ENCODE measurements around the gene VSTM2B. TPM values are rescaled to one million over a fixed set of nuclear protein-coding genes. Genes with fewer than 3 reads are reported as not detected.

VSTM2B gene
- total and polyA plus RNA-seq, 4 donors = not detected

DNA sequence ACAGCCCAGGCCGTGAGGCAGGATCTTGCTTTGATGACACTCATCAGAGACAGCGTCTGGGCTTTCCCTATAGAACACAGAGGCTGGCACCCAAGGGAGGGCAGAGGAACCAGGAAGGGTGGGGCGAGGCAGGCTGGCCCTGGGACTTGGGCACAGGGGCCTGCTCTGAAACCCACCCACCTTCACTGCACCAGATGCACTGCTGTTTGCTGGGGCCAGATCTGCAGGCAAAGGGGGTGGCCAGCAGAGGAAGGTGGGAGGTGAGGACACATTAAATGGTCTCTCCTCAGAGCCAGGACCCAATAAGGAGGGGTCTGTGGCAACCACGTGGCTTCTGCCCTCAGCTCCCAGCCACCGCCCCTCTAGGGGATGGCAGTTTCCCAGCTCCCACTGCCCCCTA, 6.6 kb upstream of the VSTM2B start:
- H3K27ac ChIP-seq (ENCODE audit: low read depth in 1 of 2, low read length in 2 of 2) = no peak overlapping the region
- TF ChIP-seq HNF4A (conservative IDR thresholded peaks at IDR 0.05) (no peak), YY1 (IDR thresholded peaks at IDR 0.05) (no peak), NR2F2 (IDR thresholded peaks at IDR 0.05) (no peak), RAD21 (IDR thresholded peaks at IDR 0.05) (no peak), CTCF (IDR thresholded peaks at IDR 0.05; ENCODE audit: low read depth, low read length, missing input control) (no peak), FOXA2 (IDR thresholded peaks at IDR 0.05) (no peak), TAF1 (conservative IDR thresholded peaks at IDR 0.05) (no peak), JUND (IDR thresholded peaks at IDR 0.05) (no peak), EGR1 (IDR thresholded peaks at IDR 0.05; ENCODE audit: low read depth in 2 of 2) (no peak), GABPA (IDR thresholded peaks at IDR 0.05 in 1 of 2, conservative IDR thresholded peaks at IDR 0.05 in 1 of 2) (no peak), SP1 (IDR thresholded peaks at IDR 0.05) (no peak), RXRA (IDR thresholded peaks at IDR 0.05) (no peak), HNF4G (IDR thresholded peaks at IDR 0.05) (no peak), FOXA1 (IDR thresholded peaks at IDR 0.05) (no peak)
- TF ChIP-seq, protein P1, sequence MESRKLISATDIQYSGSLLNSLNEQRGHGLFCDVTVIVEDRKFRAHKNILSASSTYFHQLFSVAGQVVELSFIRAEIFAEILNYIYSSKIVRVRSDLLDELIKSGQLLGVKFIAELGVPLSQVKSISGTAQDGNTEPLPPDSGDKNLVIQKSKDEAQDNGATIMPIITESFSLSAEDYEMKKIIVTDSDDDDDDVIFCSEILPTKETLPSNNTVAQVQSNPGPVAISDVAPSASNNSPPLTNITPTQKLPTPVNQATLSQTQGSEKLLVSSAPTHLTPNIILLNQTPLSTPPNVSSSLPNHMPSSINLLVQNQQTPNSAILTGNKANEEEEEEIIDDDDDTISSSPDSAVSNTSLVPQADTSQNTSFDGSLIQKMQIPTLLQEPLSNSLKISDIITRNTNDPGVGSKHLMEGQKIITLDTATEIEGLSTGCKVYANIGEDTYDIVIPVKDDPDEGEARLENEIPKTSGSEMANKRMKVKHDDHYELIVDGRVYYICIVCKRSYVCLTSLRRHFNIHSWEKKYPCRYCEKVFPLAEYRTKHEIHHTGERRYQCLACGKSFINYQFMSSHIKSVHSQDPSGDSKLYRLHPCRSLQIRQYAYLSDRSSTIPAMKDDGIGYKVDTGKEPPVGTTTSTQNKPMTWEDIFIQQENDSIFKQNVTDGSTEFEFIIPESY (IDR thresholded peaks at IDR 0.05) = no peak
- TF ChIP-seq, protein P2, sequence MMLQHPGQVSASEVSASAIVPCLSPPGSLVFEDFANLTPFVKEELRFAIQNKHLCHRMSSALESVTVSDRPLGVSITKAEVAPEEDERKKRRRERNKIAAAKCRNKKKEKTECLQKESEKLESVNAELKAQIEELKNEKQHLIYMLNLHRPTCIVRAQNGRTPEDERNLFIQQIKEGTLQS (IDR thresholded peaks at IDR 0.05) = no peak
- TF ChIP-seq, protein P3, sequence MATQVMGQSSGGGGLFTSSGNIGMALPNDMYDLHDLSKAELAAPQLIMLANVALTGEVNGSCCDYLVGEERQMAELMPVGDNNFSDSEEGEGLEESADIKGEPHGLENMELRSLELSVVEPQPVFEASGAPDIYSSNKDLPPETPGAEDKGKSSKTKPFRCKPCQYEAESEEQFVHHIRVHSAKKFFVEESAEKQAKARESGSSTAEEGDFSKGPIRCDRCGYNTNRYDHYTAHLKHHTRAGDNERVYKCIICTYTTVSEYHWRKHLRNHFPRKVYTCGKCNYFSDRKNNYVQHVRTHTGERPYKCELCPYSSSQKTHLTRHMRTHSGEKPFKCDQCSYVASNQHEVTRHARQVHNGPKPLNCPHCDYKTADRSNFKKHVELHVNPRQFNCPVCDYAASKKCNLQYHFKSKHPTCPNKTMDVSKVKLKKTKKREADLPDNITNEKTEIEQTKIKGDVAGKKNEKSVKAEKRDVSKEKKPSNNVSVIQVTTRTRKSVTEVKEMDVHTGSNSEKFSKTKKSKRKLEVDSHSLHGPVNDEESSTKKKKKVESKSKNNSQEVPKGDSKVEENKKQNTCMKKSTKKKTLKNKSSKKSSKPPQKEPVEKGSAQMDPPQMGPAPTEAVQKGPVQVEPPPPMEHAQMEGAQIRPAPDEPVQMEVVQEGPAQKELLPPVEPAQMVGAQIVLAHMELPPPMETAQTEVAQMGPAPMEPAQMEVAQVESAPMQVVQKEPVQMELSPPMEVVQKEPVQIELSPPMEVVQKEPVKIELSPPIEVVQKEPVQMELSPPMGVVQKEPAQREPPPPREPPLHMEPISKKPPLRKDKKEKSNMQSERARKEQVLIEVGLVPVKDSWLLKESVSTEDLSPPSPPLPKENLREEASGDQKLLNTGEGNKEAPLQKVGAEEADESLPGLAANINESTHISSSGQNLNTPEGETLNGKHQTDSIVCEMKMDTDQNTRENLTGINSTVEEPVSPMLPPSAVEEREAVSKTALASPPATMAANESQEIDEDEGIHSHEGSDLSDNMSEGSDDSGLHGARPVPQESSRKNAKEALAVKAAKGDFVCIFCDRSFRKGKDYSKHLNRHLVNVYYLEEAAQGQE (IDR thresholded peaks at IDR 0.05) = no peak
- no peaks in the 10 kb centered on the region for H3K36me3 ChIP-seq (ENCODE audit: control insufficient read depth in 4 of 4, insufficient read depth in 3 of 4, low read depth in 1 of 4, low read length in 3 of 4)
- H3K9me3 ChIP-seq (ENCODE audit: control insufficient read depth in 4 of 4, low read length in 3 of 4) = no peaks in the 10 kb centered on the region
- DNase-seq (ENCODE audit: low spot score) = no peak
- no peak overlapping the region for H3K4me3 ChIP-seq (ENCODE audit: low read depth in 1 of 3, low read length in 3 of 3)
- H3K9ac ChIP-seq (ENCODE audit: low read depth in 1 of 2, low read length in 2 of 2) = no peak overlapping the region
- no peaks in the 10 kb centered on the region for H3K4me1 ChIP-seq (ENCODE audit: control insufficient read depth in 4 of 4, insufficient read depth in 4 of 4, low read length in 3 of 4)
- peaks cover 0 to 7% (median 3%) of the 10 kb centered on the region in 4 donors for H3K27me3 ChIP-seq (ENCODE audit: control insufficient read depth in 4 of 4, insufficient read depth in 4 of 4, low read length in 3 of 4)
- WGBS = 60% methylated on average over 5 of the region's 5 CpGs

DNA sequence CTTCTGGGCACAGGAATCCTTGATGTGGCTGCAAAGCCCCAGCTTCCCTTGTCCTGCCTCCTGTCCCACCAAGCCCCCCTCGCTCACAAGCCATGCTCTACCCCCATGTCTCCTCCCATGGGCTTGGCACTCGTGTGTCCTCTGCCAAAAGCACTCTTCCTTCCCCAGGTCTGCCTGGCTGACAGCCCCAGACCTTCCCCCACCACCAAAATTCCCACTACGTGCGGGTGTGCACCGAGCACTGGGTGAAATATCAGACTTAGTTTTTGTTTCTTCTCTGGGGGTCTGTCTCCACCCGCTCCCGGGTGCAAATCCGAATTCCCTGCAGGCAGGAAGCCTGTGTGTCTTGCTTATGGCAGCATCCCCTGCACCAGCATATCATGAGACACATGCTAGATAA, 5.9 kb upstream of the VSTM2B start:
- H3K27ac ChIP-seq (ENCODE audit: low read depth in 1 of 2, low read length in 2 of 2) = no peak overlapping the region
- H3K9ac ChIP-seq (ENCODE audit: low read depth in 1 of 2, low read length in 2 of 2) = no peak overlapping the region
- TF ChIP-seq EGR1 (IDR thresholded peaks at IDR 0.05; ENCODE audit: low read depth in 2 of 2) = no peak
- H3K27me3 ChIP-seq (ENCODE audit: control insufficient read depth in 4 of 4, insufficient read depth in 4 of 4, low read length in 3 of 4) = peaks cover 0 to 7% (median 5%) of the 10 kb centered on the region in 4 donors
- H3K36me3 ChIP-seq (ENCODE audit: control insufficient read depth in 4 of 4, insufficient read depth in 3 of 4, low read depth in 1 of 4, low read length in 3 of 4) = no peaks in the 10 kb centered on the region
- no peak overlapping the region for H3K4me3 ChIP-seq (ENCODE audit: low read depth in 1 of 3, low read length in 3 of 3)
- H3K9me3 ChIP-seq (ENCODE audit: control insufficient read depth in 4 of 4, low read length in 3 of 4) = no peaks in the 10 kb centered on the region
- WGBS = 62% methylated on average over 8 of the region's 8 CpGs
- H3K4me1 ChIP-seq (ENCODE audit: control insufficient read depth in 4 of 4, insufficient read depth in 4 of 4, low read length in 3 of 4) = no peaks in the 10 kb centered on the region
- DNase-seq (ENCODE audit: low spot score) = no peak
